HG03575 (cell line): ENCODE data around the gene PRSS56.
"Not testable (repeated sequence)": the region's sequence is repeated elsewhere in the genome, so short reads cannot be mapped to it uniquely, and the experiment has no call there.

Source experiments
- ATAC-seq: cut with Tn5 transposase; IDR thresholded peaks from one replicate; pipeline ENCODE4 v1.9.1; 2021; ENCODE audit not compliant: unreplicated experiment, insufficient number of reproducible peaks, low FRiP score; ENCODE audit errors: extremely low read depth

PRSS56 gene

GRCh38 chr2:232521959-232522622, 1.9 kb downstream of the PRSS56 start:
- no peak for ATAC-seq

DNA sequence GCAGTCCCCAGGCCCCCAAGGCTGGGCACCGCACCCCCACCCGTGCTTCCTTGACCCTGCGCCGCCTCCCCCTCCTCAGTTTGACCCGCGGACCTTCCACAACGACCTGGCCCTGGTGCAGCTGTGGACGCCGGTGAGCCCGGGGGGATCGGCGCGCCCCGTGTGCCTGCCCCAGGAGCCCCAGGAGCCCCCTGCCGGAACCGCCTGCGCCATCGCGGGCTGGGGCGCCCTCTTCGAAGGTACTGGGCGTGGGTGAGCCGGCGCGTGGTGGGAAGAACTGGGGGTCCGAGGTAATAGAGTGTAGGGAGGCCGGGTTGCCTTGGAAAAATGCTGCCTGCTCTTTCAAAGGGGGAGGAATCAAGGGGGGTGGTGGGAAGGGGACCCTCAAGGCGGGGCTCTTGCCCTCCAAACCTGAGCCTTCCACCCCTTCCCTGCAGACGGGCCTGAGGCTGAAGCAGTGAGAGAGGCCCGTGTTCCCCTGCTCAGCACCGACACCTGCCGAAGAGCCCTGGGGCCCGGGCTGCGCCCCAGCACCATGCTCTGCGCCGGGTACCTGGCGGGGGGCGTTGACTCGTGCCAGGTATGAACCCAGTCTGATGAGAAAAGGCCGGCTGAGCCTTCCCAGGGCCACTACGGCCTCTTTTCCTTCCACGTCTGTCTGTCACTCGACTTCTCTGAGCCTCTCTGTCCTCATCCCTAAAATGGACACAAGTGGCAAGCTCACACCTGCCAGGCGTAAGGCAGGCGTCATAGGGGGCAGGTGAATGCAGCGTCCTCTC, 2.6 kb downstream of the PRSS56 start:
- ATAC-seq = no peak

- ATAC-seq = no peak
Measured at GRCh38 chr2:232523402-232523681, 3.2 kb downstream of the PRSS56 start.

DNA sequence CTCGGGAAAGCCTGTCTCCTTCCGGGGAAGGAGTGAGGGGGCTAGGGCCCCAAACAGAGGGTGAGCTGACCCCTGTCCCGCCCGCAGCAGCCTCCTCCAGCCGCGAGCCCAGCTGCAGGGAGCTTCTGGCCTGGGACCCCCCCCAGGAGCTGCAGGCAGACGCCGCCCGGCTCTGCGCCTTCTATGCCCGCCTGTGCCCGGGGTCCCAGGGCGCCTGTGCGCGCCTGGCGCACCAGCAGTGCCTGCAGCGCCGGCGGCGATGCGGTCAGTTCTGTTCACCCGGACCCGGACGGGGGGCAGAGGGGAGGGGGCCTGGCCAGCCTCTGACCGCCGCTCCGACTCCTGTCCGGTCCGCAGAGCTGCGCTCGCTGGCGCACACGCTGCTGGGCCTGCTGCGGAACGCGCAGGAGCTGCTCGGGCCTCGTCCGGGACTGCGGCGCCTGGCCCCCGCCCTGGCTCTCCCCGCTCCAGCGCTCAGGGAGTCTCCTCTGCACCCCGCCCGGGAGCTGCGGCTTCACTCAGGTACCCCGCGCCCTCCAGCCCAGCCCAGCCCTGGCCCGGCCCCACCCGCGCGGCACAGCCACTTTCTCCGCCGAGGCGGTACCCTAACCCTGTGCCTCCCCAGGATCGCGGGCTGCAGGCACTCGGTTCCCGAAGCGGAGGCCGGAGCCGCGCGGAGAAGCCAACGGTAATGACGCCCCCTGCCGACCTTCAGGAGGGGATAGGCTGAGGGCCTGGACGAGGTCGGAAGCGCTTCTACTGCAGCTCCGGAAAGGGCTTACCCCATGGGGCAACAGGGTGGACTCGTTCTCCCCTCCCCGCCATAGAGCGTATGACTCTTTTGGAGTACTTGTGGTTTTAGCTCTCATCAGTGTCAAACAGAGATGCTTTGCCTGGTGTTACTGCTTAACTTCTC, 3.8 kb downstream of the PRSS56 start:
- no peak for ATAC-seq

DNA sequence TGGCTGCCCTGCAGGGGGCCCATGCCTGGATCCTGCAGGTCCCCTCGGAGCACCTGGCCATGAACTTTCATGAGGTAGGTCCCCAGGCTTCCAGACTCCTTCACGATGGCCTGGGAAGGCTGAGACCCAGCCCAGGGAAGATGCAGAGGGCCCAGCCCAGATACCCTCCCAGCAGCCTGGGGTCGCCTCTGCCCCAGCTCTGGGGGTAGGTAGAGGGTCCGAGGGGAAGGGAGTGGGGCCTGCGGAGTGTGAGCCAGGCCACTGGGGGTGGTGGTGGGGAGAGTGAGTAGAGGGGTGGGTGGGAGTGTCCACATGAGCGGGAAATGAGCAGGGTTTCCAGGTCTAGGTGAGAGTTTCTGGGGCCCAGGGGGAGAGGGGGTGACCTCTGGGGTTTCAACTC, 4.6 kb downstream of the PRSS56 start:
- ATAC-seq = no peak

DNA sequence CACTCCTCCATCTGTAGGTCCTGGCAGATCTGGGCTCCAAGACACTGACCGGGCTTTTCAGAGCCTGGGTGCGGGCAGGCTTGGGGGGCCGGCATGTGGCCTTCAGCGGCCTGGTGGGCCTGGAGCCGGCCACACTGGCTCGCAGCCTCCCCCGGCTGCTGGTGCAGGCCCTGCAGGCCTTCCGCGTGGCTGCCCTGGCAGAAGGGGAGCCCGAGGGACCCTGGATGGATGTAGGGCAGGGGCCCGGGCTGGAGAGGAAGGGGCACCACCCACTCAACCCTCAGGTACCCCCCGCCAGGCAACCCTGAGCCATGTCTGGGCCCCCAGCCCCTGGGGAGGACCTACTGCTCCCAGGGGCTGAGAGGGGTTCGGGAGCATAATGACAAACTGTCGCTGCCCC, 5.0 kb downstream of the PRSS56 start:
- ATAC-seq = no peak

DNA sequence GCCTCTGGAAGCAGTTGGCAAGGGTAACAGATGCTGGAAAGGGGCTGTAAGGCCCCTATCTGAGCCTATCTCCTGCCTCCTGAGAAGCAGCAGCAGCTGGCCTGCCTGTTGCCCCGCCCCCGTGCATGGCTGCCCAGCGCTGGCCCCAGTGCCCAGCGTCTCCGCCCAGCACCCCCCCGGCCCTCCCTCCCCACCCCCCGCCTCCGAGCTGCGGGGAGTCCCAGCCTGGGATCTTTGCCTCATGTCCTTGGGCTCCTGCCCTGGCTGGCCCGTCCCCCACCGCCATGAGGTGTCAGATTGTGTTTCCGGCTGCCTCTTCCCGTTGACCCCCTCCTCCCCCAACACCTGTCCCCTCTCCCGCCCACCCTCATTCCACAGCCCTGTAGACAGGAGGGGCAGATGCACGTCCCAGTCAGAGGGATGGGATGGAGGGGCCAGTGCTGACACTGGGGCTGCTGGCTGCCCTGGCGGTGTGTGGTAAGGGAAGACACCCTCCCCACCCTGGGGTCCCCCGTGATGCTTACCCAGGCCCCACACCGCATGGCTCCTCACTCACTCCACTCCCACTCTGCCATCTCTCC, 5.7 kb downstream of the PRSS56 start, which contains the start of gene CHRND:
Gene CHRND (plus strand): TSS at position 370 of the 581 bp plus-strand sequence. CDS start 56 bp downstream, at position 426.
- no peak for ATAC-seq

GRCh38 chr2:232526372-232526941, 6.3 kb downstream of the PRSS56 start:
- ATAC-seq = no peak

DNA sequence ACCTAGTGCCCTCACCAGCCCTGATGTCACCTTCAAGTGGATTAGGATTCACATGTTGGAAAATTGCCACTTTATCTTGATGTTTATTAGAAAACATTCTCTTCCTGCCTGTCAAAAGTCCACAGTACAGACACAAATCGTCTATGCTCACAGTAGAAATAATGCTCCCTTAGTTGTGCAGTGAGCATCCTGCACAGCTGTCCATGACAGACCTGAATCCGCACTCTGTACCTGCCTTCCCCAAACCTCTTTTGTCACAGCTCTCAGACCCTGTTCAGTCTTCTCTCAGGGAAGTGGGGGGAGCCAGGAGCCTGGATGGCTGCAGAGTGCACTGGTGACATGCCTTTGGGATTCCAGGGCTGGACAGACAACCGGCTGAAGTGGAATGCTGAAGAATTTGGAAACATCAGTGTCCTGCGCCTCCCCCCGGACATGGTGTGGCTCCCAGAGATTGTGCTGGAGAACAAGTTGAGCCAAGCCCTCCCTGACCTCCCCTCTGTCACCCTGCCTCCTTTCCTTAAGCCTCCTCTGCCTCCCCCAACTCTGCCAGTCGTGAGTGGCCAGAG, 7.8 kb downstream of the PRSS56 start:
- no peak for ATAC-seq

DNA sequence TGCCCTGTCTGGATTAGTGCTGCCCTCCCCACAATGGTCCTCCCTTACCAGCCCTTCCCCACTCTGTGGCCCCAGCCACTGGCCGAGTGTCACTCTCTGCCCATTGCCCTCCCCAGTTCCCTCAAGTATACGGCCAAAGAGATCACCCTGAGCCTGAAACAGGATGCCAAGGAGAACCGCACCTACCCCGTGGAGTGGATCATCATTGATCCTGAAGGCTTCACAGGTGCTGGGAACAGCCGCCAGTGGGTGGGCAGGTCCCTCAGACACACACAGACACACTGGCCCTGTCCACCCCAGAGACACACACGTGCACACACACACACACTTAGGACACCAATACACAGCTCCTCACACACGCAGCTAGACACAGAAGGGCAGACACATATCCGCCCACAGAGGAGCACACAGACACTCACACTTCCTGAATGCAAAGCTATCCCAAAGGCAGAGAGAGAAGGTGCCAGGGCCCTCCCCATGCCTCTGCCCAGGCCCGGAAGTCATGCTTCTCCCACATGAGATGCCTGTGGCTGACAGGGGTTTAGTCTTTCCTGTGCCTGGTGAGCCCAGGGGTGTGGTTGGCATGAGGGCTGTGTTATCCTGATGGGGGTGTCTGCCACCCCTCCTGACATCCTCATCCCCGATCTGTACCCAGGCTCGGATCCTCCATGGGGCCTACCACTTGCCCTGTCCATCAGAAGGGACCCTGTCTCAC, 8.7 kb downstream of the PRSS56 start:
- no peak for ATAC-seq

- no peak for ATAC-seq
Measured at GRCh38 chr2:232529806-232530547, 9.8 kb downstream of the PRSS56 start.

DNA sequence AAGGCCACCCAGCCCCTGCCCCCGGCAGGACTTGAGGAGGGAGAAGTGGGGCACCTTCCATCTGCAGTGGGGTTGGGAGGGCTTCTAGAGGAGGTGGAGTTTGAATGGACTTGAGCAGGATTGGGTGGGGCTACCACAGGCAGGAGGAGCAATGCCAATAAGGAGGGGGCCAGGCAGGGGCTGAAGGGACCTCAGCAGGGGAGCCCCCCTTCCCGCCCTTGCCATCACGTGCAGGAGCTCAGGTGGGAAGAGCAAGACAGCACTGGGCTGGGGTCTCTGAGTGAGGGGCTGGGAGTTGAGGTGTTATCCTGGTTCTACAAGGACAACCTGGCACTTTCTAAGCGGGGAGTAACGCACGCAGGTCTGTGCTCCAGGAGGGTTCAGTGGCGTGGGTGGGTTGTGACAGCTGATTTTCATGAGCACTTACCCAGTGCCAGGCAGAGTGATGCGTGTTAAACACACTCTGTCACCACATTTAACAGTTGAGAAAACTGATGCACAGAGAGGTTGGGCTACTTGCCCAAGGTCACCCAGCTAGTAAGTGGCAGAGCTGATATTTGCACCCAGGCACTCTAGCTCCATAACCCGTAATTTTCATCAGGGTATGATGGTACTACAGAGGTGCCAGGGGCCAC, 10.6 kb downstream of the PRSS56 start:
- no peak for ATAC-seq

DNA sequence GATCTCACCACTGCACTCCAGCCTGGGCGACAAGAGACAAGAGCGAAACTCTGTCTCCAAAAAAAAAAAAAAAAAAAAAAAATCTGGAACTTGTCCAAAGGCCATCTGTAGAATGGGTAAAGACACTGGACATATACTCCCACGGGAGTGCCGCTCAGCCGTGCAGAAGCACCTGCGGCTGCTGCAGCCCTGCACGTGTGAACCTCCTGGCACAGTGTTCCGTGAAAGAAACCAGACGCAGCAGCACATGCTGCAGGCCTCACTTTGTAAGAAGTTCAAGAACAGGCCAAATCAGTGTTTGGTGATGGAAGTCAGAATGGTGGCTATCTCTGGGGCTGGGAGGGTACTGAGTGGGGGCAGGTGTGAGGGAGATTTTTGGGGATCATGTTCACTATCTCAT, 12.2 kb downstream of the PRSS56 start:
- no peak for ATAC-seq

DNA sequence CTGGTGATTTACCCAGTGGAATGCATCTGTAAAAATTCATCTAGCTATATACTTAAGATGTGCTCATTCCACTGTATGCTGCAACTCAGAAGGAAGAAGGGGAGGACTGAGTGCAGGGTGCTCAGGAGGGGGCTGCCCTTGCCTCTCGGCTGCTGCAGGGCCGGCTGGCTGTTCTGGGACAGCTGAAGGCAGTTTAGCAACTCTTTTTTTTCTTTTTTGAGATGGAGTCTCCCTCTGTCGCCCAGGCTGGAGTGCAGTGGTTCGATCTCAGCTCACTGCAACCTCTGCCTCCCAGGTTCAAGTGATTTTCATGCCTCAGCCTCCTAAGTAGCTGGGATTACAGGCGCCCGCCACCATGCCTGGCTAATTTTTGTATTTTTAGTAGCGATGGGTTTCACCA, 12.6 kb downstream of the PRSS56 start:
- ATAC-seq = not testable (repeated sequence)

- no peak for ATAC-seq
Measured at GRCh38 chr2:232533944-232534710, 13.9 kb downstream of the PRSS56 start.

- no peak for ATAC-seq
Measured at GRCh38 chr2:232534940-232535651, 14.9 kb downstream of the PRSS56 start.
